CD4-positive, alpha-beta T cell treated with Interferon alpha-2 for 1 hour (primary cell): ENCODE results near the gene FCRL4.

Experiments used
- DNase-seq, 2 donors: peaks; one replicate each; pipeline ENCODE4 v3.0.0-alpha.2; 2020 to 2022

Gene FCRL4

DNA sequence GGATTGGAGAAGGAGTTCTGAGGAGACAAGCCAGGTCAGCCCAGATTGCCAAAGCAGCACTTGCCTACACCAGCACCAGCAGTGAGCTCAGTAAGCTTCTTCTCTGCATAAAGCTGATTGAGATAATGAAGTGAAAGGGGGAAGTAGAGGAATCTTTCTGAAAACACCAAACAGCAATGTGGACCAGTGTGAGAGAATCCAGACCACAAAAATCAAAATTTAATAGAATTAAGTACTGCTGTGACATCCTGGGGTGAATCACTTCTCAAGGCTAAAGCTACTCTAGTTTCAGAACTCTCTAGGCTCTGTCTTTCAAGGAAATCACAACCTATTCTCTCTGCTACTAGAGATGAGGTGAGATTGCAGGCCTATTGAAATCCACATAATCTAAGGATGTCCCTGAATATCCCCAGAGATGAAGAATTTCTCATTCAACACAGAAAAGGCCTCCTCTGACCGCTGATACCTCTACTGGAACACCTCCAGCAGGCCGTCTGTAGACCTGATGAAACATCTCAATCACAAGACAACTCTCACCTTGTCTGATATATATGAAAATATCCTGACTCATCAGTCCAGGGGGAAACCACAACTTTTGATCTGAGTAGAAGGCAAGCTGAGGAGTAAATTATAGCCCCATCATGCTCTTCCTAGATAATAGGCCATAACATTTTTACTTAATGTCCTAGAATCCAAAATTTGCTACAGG, at the start of gene FCRL4:
TSS of gene FCRL4 (minus strand) at position 127 of the 709 bp plus-strand sequence. CDS start 141 bp downstream, outside the sequence.
- DNase-seq = no peak

DNA sequence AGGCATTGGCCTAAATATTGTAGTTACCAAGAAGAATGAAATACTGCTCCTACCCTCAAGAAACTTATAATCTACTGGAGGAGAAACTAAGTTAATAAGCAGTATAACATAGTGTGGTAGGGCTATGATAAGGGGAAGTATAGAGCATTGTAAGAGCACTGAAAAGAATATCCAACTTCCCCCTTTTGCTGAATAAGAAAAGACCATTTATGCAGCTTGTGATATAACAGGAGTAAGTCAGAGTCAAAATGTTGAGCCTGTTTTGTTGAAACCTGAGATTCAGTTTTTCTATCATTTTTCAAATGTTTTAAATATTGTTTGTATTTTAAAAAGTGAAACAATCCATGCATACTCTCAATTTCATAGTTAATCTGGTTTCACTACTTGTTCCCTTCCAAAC, 48.3 kb upstream of the FCRL4 start:
- DNase-seq = no peak

DNA sequence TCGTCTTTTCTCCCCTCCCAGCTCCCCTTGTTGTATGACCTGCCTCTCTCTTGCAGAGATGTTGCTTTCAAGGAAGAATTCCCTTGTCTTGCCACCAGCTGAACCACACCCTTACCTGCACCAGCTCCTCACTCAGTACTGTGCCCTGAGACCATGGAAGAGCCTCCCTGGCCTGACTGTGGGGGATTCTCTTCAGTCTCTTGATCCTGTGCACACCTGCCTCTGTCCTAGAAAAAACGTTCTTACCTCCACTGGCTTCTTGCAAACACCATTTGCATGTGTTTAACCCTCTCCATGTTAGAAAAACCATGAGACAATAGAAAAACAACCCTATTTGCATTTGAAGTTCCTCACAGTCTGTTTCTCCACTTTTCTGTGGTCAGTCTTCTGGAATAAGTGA, 43.3 kb upstream of the FCRL4 start:
- DNase-seq = no peak

DNA sequence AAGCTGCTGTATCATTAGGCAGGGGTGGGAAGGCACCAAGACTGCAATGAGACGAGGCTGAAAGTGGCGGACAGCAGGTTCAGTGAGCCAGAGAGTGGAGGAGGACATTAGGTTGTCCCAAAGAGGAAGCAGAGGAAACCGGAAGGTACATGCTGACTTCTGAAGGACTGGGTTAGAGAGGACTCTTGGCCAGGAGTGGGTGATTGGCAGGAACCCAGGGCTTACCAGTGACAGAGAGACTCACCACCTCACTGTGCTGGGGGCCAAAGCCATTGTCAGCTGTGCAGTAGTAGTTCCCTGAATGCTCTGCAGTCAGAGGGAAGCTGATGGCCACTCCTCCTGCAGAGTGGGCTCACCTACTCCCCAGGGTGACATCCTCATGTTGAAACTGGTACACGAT, 41.9 kb upstream of the FCRL4 start:
- DNase-seq = no peak

DNA sequence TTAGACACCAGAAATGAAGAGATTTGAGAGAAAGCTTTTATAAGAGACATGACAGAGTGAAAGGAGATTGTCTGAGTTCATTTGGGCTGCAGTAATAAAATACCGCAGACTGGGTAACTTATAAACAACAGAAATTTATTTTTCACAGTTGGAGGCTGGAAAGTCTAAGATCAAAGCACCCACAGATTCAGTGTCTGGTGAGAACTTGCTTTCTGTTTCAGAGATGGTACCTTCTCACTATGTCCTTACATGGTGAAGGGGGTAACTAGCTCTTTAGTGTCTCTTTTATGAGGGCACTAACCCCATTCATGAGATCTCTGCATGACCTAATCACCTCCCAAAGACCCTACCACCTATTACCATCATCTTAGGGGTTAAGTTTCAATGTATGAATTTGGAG, 30.9 kb upstream of the FCRL4 start:
- peak in 1 of 2 donors; percentile 21 for DNase-seq

DNA sequence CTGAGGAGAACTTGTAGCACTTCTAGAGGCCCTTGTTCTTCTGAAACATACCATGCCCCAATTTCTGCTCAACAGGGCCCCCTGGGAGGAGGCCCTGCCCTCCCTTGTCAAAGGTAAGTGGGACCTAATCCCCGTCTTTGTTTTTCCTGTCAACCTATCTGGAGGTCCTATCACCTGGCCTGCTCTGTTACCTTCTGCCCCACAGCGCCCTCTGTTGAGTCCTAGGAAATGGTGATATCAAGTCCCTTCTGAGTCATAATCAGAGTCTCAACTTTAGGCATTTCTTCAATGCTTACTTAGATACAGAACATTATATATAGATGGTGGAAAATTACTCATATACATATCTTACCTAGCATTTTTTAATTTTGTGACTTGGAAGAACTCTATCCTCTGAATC, 28.2 kb upstream of the FCRL4 start:
- peak; percentile 3 to 24 for DNase-seq

DNA sequence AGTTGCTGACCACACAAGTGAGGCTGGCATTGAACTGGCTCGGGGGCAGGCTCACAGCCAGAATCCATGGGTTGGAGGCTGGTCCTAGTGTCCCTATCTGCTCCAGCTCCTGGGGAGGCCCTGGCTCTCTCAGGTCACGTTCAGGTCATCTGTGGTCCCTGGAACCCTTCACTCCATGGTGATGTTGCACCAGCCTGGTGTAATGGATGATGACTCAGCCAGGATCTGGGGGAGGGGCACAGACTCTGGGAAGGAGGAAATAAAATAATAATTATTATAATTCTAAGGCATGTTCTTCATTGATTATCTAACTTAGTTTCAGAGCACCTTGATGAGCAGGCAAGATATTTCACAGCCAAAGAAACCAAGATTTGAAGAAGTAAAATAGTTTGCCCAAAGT, 26.6 kb upstream of the FCRL4 start:
- no peak for DNase-seq

DNA sequence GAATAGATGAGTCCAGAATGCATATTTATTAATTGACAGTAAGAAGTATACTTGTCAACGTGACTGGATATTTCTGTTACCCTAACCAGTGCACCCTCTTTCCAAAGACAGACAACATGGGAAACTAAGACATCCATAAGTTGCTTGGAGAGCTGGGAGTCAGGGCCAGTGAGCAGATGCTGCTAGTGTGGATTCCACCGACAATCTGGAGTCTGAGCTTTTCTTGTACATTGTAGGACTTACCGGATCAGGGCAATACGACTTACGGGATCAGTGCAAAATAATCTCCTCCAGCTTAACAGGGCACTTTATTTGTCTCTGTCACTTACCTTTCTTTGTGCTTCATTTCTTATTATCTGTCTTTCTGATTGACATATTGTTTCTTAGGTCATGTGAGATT, 24.6 kb upstream of the FCRL4 start:
- DNase-seq = no peak

DNA sequence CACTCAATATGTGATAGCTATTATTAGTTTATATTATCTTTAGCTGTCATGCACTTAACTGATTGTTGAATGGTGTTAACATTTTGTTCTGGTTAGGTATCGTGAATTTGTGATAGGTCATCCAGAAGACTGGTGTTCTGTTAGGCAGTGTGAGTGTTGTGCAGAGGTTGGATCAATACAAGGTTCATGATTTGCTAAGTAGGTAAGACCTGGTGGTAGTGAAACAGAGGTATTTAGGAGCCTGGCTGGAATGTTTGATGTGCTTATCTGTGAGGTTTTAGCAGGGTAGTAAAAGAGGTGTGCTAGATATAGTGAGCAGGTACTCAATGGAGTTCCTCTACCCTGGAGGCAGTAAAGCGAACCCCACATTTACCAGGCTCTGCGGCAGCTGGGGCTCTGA, 20.3 kb upstream of the FCRL4 start:
- no peak for DNase-seq

DNA sequence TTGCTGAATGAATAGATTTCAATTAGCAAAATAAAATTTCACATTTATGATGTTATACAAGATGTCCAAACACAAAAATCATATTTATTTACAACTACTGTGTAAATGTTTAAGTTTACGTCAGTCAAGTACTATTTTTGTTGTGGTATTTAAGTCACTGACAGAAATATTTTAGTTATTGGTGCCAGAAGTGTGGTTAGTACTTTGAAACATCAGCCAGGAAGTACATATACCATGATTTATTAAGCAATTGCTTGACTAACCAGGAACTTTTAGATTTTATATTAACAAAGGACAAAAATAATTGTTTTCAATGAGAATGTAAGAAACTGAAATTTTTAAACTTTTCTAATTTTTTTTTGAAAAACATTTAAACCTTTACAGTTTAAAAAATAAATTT, 2.4 kb upstream of the FCRL4 start:
- no peak for DNase-seq

DNA sequence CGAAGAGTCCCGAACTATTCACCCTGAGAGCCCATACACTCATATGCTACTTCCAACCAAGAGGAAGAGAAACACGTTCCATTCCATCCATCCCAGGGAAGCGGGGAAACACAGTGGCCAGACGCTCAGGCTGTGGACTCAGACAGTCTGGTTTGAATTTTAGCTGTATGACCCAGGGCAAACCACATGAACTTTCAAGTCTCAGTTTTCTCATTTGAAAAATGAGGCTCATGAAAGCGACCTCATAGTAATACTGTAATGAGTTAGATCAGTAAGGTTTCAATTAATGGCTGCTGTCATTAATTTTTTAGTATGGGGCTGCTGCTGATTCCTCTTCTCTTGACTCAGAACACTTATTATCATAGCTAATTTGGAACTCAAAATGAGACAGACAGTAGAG, 1.5 kb downstream of the FCRL4 start:
- DNase-seq = no peak

DNA sequence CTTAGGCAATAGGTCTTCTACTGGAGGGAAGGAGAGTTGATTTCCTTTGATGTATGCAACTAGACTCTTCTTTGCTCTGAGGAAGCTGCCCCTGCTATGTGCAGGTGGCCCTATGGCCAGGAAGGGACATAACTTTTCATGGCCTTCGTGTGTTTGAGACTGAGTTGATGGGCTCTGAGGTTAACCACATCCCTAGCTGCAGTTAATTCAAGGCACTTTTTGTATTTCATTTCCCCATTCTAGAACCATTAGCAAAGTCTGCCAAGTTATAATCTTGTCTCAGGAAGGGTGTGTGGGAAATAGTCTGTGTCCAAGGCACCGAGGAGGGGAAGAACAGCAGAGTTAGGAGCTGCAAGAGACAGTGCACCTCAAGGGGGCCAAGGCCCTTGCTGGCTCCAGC, 2.5 kb downstream of the FCRL4 start:
- peak in 1 of 2 donors; percentile 0 for DNase-seq

DNA sequence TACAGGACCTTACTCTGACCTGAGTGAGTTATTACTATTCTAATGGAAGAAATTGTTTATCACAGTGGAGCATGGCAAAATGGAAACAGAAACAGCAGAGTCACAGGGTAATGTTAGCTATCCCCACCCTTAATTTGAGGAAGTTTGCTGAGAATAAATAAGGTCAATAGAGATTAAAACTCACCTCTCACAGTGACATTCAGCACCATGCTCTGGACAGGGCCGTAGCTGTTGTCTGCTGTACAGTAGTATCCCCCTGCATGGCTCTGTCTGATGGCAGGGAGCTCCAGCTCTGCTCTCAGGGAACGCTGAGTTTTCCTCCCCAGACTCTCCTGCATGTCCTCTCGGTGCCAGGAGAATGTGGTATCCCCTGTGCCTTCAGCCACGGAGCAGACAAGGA, 11.9 kb downstream of the FCRL4 start:
- no peak for DNase-seq

DNA sequence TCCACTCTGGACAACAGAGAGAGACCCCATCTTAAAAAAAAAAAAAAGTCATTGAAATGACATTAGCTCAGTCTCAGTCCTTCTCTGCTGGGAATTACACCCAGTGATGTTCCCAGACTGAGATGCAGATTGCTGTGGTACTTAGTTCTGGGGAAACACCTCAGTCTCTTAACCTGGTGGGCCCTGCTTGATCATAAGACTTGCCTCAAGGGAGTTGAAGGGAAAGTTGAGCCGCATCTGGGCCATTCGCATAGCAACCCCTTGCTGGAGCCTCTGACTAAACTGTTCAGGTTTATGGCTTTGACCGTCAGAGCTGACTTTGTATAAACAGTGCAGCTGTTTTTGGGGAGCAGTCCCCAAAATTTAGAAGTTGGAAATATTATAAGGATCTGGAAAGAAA, 13.4 kb downstream of the FCRL4 start:
- DNase-seq = peak in 1 of 2 donors; percentile 7

DNA sequence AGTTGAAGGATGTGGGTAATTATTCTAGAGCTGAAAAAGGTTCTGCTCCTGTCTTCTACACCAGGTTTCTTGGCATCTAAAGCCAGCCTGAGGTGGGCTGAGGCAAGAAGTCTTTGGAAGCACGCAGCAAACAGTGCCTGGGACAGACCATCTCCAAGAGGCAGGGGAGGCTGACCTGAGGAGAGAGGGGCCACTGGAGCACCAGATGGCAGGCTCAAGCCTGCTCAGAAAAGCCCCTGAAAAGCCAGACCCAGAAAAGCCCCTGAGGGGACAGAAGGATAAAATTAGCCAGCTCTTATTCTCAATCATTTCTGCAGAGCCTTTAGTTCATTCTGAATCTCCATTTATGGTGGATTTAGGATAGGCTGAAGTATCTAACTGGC, 17.1 kb downstream of the FCRL4 start:
- DNase-seq = no peak

DNA sequence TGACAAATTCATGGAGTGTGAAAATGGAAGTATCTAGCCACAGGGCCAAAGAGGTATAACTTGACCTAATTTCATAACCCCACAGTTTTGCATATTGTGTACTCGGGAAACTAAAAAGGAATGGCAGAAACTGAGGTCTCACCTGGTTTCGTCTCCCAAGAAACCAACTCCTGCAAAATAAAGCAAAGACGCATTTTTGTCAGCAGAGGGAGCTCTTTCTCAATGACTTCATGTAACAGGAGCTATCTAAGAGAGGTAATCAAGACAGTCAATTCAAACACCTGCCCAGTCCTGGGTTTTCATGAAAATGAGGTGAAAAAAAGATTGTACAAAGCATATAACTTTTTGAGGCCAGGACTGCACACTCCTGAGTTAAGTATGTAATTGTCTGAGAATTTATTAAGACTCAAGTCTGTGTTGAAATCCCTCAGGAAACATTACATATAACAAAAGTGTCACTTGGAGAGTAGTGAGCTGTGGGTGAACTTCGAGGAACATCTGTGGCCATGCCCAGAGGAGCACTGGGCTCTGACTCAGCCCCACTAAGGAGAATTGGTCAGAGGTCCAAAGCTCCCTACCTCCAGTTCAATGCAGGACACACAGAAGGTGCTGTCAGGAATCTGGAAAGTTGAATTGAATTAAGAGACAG, 17.6 kb downstream of the FCRL4 start:
- peak; percentile 42 to 59 for DNase-seq

DNA sequence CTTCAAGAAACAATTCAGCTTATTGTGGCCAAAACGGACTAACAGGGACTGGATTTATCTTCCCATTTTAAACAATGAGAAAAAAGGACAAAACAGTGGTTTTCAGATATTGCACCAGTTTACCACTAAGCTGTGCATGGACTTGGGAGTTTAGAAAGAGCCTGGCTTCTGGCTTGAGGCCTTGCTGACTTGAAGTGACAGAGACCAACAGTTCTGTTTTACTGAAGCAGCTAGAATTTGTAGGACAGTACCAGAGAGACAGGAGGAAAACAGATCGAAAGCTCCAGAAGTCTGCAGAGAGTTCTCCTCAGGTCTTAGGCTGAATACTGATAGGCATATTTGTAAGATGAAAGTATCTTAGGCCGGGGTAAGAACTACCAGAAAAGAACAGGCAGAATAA, 20.5 kb downstream of the FCRL4 start:
- no peak for DNase-seq

DNA sequence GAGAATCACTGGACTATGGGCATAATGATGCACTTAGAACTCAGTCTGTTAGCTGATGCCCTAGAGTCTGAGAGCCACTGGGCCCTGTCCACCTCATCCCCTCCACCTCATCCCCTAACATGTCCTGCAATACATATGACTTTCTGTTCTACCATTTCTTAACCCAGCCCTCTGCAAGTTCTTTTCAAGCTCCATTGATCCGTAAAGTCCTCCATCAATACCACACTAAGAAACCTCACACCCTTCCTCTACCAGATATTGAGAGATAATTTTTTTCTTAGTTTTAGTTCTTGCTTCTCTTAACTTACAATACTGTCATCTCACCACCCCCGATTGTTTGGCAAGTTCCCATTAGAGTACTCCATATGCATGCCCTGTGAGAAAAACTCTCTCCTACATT, 22.1 kb downstream of the FCRL4 start:
- DNase-seq = no peak

DNA sequence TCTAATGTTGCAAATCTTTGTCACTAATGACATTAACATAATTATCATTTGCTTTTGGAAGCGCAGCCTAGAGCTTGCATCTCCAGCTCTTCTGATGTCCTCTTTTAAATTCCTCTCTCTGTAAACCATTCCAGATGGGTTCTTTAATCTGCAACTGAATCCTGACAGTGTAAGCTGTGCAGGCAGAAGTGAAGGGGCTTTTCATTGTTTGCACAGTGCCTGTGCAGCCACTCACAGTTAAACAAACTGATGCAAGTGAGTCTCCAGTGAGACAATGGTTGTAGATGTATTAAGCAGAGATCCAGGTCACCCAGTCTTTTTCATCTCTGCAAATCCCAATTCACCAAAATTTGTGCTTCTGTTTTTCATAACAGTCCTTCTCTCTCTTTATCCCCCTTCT, 23.0 kb downstream of the FCRL4 start:
- DNase-seq = no peak

DNA sequence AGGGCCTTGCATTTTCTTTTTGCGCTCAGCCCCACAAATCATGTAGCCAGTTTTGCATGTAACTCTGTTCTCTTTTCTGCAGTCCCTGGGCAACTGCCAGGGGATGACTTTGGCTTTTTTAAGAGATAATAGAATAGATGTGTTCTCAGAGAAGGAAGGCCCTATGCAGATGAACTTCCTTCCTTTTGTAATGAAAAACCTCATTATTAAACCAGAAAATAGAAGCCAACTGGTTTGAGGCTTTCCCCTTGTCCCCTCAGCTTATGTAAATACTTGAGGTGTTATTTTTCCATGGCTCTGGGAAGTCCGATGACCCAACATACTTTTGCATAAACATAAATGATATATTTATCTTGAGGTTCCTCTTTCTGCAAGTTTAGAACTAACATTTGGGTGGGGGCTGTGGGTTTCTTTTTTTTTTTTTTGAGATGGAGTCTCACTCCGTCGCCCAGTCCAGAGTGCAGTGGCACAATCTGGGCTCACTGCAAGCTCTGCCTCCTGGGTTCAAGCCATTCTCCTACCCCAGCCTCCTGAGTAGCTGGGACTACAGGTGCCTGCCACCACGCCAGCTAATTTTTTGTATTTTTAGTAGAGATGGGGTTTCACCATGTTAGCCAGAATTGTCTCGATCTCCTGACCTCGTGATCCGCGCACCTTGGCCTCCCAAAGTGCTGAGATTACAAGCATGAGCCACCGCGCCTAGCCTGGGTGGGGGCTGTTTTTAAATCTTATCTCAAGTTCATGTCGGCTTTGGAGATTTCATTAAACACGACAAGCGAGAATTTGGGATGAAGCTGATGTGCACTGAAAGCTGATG, 31.2 kb downstream of the FCRL4 start:
- DNase-seq = peak in 1 of 2 donors; percentile 5

DNA sequence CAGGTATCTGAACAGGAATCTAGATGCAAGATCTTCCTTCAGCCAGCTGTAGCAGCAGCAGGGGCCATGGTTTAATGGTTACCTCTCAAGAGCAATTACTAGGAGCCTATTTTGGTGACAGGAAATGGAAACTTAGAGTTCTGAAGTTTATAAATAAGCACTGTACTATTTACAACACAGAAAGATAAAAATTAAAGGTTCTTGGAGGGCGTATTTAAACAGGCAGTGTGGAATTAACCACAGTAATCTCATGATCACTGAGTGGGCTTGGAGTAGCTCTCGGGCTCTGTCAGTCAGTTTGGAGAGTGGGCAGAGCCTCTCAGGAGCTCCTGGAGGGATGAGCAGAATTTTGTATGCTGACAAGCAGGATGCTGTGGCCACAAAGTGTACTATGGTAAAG, 35.4 kb downstream of the FCRL4 start:
- peak in 1 of 2 donors; percentile 3 for DNase-seq

DNA sequence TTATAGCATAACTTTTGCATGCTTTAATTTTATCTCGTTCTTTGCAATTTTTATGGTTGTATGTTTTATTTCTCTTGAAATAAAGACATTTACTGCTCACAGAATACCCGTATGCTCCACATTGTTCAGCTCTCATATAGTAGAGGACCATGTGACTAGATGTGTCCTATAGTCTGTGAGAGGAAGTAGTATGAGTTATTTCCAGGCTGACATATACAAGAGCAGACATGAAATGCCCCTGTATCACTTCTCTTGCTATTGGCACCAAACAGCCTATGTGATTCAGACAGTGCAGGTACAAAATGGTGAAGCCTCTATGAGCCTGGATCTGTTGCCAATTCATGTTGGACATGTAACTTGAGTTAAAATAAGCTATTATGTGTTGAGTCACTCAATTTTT, 39.8 kb downstream of the FCRL4 start:
- no peak for DNase-seq

DNA sequence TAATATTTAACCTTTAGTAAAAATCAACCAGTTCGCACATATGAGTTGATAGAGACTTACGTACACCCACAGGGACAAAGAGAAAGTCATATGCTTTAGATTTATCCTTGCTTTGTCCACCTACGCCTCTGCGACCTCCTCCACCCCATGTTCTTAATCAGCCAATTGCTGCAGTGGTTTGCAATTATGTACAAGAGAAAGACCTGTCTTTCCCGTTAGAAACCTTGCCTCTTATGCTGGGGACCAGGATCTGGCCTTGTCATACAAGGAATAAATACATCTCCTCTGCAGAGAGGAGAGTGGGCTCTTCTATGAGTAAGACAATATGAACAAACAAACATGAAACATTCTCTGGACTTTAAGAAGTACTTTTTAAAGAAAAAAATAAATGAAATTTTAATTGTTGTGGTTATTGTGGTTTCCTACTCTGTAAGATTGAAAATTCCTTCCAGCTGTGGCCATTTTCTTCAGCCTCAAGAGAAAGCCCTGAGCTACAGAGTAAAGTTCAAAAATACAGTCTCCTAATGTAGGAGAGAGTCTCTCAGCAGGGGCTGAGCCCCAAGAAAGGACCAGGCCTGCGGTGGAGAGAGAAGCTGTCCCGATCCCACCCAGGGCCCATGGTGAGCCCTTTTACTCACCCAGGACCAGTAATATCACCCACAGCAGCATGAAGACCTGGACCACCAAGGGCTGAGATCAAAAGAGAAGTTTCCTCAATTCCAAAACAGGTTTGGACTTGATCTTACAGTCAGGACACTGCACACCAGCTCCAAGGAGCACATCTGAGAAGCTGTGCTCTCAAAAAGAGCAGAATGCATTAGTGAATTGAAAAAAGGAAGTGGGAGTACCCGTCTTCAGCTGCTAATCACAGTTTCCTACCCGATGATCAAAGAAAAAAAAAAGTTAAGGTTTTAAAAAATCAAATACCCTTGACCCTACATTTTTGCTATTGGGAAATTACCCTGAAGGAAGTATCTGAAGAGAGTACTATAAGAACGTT, 45.9 kb downstream of the FCRL4 start, which contains the start of gene FCRL5:
TSS of gene FCRL5 (minus strand) at position 822 of the 1,000 bp plus-strand sequence. CDS start at position 669, 153 bp downstream.
- no peak for DNase-seq
